DMS79 treated with DMSO at 0.1 percent for 48 hours (cell line): ENCODE measurements around the gene SALL1.

ENCODE experiments used
- DNase-seq: peaks from one replicate; lab custom pipeline; 2025; lab: John Stamatoyannopoulos, UW

SALL1 gene

DNA sequence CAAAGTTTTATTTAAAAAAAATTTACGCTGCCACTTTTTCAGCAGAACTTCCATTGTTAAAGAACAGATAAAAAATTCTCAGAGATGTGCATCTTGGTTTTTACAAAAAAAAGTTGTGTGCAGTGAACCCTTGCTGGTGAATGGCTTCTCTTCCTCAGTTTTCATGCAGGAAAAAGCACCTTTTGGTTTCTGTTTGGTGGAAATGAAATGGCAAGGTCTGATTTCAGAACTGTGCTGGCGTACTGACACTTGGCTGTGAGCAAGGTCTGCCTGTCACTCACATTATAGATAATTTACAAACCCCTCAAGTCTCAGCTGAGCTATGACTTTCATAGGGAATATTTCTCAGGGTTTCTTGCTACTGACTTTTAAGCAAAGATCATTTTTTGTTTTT is 5.7 kb upstream of the SALL1 start:
- no peak for DNase-seq

- no peak for DNase-seq
Observed at GRCh38 chr16:51155820-51156806, 5.0 kb upstream of the SALL1 start.

DNA sequence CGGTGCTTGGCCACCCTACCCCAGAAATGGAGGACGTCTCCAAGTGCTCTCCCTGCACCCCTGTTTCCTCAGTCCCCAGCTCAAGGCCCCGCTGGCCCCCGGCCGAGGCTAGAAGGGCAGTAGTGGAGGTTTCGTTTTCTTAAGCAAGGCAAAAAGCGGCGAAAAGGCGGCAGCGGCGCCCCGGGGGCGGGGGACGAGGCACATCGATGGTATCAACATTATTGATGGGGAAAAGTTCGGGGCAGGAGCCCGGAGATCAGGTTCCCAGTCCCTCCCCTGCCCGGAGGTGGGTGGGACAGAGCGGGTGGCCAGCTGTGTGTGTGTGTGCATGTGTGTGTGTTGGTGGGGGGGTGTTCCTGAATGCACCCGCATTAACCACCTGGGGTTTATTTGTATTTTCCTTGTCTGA is 4.1 kb upstream of the SALL1 start:
- DNase-seq, result no peak

DNA sequence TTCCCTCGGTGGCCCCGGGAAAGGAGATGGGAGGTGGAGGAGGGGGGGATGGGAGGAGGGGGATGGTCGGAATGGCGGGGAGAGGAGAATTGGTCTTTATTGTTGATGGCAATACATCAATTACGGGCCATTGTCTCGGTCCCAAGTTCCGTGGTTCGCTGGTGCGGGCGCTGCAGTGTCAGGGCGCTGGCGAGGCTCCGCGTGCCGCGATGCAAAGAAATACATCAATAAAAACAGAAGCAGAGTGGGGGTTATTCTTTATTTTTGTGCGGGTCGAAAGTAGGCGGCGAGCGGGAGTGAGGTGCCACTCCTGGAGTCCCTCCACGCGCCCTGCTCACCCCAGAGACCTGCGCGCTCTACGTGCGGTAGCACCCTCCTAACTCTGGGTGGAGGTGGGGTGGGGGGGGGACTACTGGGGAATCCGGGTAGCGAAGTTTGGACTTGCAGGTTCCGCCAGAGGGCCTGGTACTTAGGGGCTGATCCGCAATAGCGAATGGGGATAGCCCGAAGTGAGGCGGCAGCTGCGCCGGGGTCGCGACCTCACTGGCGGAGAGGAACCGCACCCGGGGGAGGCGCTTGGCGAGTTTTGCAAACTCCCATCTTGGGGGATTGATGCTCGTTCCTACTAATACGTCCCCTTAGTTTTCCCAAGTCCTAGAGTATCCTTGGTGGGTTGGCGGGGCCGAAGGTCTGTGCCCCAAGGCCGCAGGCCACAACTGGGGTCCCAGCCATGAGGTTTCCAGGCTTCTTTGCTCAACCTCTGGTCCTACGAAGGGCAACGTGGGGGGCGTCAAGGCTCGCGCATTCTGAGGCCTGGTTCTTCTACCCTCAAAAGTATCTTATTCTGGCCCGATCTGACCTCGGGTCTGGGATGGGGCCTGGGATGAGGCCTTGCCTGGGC is 3.5 kb upstream of the SALL1 start:
- DNase-seq, result no peak

- DNase-seq, result no peak
Observed at GRCh38 chr16:51153577-51154031, 2.5 kb upstream of the SALL1 start.

- no peak for DNase-seq
Observed at GRCh38 chr16:51152691-51153576, 1.9 kb upstream of the SALL1 start.

DNA sequence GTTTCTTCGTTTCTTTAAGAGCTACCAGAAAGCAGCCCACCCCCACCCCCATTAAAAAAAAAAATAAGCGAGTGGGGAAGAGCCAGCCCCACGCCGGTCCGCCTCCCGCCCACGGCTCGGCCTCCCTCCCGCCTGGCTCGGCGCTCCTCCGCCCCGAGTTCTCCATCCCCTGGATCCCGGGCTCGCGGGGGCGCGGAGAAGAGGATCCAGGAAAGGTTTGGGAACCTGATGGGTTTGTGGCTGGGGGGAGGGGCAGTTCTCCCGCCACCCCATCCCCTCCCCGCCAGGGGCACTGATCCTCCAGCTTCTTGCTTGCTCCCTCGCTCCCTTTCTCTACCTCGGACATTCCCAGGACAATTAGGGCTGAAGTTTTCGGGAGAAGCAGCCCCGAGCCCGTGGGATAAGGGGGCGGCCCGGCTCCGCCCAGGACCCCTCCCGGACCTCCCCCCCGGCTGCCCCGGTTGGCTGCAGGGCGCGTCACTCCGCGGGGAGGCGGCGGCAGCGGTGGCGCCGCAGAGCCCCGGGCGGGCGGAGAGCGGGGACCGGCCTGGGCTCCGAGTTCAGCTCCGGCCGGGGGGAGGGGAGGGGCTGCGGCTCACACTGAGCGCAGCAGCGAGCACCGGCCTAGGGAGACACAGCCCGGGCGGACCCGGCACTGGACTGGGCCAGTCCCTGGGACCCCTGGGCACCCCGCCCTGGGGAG is 1.0 kb upstream of the SALL1 start:
- peak; percentile 28 for DNase-seq

GRCh38 chr16:51151435-51151960 is 428 bp upstream of the SALL1 start:
- DNase-seq, result peak; percentile 43

- DNase-seq, result no peak
Observed at GRCh38 chr16:51150165-51150887, 744 bp downstream of the SALL1 start.

DNA sequence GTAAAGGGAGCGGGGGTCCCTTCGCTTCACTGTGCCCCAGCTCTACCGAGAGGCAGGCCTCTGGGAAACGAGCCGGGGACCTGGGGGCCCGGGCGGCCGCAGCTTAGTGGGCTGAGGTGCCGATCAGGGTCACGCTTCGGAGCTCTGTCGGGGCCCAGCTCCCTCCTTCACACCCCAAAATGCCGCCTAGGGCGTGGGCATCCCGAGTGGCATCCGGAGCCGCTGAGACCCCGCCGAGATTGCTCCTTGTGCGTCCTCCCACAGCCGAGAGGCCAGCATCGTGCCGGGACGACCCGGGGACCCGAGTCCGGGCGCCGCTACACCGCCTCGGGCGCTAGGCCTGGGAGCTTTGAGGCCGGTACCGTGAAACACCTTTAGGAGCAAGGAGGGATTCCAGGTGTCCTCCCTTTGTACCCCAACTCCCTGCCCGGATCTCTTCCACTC is 1.3 kb downstream of the SALL1 start:
- no peak for DNase-seq

GRCh38 chr16:51149251-51149661 is 1.8 kb downstream of the SALL1 start:
- no peak for DNase-seq

GRCh38 chr16:51148678-51149228 is 2.3 kb downstream of the SALL1 start:
- no peak for DNase-seq

GRCh38 chr16:51147776-51148677 is 3.0 kb downstream of the SALL1 start:
- DNase-seq, result no peak

DNA sequence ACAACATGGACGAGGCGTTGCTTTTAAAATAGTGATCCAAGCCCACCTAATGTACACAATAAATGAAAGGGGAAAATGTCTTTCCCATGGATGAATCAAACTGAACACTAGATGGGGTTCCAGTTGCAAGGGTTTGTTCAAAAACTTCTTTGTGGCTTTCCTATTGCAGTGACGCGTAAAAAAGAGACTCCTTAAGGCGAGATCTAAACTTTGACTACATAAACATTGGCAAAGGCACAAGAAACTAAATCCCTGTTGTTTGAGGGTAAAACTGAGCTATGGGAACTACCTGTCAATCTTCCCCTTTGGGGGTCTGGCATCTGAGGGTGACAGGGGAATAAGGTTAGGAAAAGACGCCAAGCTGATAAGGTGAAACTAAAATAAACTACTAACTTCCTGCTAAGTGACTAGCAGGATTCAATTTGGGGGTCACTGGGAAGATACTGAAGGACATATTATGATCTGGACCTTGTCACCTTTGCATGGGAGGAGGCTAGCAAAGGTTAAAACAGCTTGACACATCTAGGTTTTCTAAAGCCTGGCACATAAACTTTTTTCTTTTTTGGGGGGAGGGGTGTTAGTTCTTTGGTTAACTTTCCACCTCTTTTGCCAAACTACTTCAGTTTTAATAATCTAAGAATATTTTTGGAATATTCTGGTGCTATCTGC is 4.7 kb downstream of the SALL1 start:
- DNase-seq, result no peak

GRCh38 chr16:51144203-51144602 is 6.9 kb downstream of the SALL1 start:
- no peak for DNase-seq

GRCh38 chr16:51143196-51143977 is 7.7 kb downstream of the SALL1 start:
- no peak for DNase-seq

GRCh38 chr16:51141541-51141940 is 9.5 kb downstream of the SALL1 start:
- DNase-seq, result no peak
